ENCODE measurements around the gene ARF4.
A peak's percentile ranks its signal among the peaks of the same experiment; 100 is the strongest.

ARF4 gene

GRCh38 chr3:57582474-57583168, 14.5 kb downstream of the ARF4 start:
- DNase-seq (ENCODE audit: low read depth in 2 of 2), result no peak

DNA sequence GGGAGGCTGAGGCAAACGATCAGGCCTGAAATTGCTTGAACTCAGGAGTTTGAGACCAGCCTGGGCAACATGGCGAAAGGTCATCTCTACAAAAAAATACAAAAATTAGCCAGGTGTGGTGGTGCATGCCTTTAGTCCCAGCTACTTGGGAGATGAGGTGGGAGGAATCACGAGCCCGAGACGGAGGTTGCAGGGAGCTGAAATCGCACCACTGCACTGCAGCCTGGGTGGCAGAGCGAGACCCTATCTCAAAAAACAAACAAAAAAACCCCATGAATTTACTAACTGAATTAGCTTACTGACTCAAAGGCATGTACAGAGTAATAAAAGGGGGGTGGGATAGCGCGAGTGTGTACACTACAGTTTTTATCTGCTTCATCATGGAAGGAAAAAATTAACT, 19.3 kb downstream of the ARF4 start:
- DNase-seq (ENCODE audit: low read depth in 2 of 2), result no peak

GRCh38 chr3:57575966-57576626, 21.0 kb downstream of the ARF4 start:
- DNase-seq (ENCODE audit: low read depth in 2 of 2), result no peak

- no peak for DNase-seq (ENCODE audit: low read depth in 2 of 2)
These were observed 25.0 kb downstream of the ARF4 start for GRCh38 chr3:57572096-57572495.

DNA sequence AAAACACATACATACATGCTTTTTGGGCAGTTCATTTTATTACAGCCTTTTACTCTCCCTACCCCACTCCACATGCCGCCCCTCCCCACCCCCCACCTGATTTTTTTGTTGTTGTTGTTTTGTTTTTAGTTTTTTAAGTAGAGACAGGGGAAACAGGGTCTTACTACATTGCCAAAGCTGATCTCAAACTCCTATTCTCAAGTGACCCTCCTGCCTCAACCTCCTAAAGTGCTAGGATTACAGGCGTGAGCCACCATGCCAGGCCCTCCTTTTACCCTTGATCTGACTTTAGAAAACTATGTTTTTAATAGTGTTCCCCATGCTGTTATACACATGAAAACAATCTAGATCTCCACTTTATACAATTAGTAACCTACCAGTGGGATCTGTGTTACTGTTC, 26.3 kb downstream of the ARF4 start:
- DNase-seq (ENCODE audit: low read depth in 2 of 2), result no peak

DNA sequence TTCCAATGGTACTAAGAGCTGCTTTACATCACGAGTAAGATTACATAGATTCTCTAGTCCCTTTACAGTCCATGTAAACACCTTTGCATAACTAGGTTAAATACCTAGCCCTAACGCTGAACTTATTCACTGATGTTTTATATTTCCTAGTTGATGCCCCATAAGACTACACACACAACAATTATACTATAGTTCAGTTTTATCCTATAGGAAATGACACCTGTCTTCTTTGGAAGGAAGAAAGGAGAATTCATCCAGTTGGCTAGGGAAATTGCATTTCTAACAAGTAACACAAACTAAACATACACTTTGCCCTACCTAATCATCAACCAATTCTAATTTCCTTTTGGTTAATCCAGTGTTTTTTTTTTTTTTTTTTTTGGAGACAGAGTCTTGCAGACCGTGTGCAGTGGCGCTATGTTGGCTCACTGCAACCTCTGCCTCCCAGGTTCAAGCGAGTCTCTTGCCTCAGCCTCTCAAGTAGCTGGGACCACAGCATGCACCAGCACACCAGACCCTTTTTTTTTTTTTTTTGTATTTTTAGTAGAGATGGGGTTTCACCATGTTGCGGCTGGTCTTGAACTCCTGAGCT, 27.2 kb downstream of the ARF4 start:
- no peak for DNase-seq (ENCODE audit: low read depth in 2 of 2)

GRCh38 chr3:57559526-57559925, 37.6 kb downstream of the ARF4 start:
- no peak for DNase-seq (ENCODE audit: low read depth in 2 of 2)

DNA sequence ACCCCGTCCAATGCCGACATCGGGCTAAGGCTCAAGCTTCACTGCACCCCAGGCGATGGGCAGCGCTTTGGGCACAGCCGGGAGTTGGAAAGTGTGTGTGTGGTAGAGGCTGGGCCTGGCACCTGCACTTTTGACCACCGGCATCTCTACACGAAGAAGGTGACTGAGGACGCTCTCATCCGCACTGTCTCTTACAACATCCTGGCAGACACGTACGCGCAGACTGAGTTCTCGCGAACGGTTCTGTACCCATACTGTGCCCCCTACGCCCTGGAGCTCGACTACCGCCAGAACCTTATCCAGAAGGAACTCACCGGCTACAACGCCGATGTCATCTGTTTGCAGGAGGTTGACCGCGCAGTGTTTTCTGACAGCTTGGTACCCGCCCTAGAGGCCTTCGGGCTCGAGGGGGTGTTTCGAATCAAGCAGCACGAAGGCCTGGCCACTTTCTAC, 40.0 kb downstream of the ARF4 start:
- DNase-seq (ENCODE audit: low read depth in 2 of 2), result peak; percentile 23 to 35

GRCh38 chr3:57556459-57557084, 40.6 kb downstream of the ARF4 start:
- DNase-seq (ENCODE audit: low read depth in 2 of 2), result peak; percentile 16 to 26

DNA sequence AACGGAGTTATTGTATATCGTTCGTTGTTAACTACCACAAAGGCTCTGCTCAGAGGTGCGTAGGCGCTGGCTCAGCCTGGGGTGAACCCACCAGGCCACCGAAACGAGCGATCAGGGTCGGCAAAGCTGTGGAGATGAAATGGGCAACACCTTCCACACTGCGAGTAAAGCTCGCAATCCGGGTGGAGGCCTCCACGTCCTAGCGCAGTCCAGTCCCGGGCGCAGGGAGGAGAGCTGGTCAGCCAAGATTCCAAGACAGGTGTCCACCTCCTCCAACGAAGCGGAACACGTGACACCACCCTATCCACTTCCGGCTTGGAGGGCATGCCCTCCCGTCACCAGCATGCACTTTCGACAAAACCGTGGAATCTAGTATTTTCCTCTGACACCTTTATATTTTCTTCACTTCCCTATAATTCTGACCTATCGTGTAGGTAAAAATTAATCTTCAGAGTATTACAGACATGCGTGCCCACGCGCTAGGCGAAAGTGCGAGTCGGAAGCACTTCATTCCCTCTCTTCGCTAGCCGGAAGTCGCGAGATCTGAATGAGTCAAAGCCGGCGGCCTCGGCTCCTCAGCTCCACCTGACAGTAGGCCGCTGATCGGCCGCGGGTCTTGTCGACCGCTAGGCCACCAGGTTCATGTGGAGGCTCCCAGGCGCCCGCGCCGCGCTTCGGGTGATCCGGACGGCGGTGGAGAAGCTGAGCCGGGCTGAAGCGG, 41.2 kb downstream of the ARF4 start, which contains the start of gene PDE12:
TSS of gene PDE12 (plus strand) at position 537 of the 721 bp plus-strand sequence. CDS start at position 643, 106 bp downstream.
- DNase-seq (ENCODE audit: low read depth in 2 of 2), result peak; percentile 66 to 77

DNA sequence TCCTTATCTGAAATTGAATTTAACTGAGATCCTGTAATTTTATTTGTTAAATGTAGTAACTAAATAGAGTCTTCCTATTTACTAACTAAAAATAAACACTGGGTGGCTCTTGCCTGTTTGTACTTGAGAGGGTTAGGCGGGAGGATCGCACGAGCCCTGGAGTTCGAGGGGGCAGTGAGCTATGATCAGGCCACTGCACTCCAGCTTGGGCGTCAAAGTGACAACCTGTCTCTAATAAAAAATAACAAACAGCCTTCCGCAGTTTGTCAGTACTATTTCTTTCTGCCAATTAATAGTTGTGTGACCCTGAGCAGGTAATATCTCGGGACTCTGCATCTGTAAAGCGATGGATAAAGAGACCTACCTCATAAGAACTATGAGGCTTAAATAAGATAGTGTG, 41.8 kb downstream of the ARF4 start:
- no peak for DNase-seq (ENCODE audit: low read depth in 2 of 2)

- no peak for DNase-seq (ENCODE audit: low read depth in 2 of 2)
These were observed 50.5 kb downstream of the ARF4 start for GRCh38 chr3:57546616-57547015.

GRCh38 chr3:57545636-57546268, 51.4 kb downstream of the ARF4 start:
- no peak for DNase-seq (ENCODE audit: low read depth in 2 of 2)

GRCh38 chr3:57544181-57545125, 52.7 kb downstream of the ARF4 start, which contains the start of gene DNAH12:
Gene DNAH12 (minus strand): TSS chr3:57544344. CDS start chr3:57542870, 1,474 bp downstream.
- no peak for DNase-seq (ENCODE audit: low read depth in 2 of 2)

DNA sequence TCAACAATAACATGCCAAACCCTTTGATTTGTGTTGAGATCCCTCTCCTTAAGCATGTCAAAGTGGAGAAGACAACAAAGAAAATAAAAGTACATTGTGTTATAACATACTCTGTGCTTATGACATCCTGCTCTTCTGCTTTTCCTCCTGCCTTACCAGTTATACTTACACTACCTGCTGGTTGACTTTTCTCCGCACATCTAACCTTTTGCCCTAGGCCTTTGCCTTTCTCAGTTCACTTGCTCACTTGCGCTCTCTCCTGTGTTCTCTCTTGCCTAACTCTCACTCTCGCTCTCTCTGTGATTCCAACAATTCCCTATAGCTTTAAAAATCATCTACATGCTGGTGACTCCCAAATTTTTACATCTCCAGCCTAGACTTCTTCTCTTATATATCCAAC, 58.7 kb downstream of the ARF4 start:
- no peak for DNase-seq (ENCODE audit: low read depth in 2 of 2)

GRCh38 chr3:57530071-57530608, 67.0 kb downstream of the ARF4 start:
- no peak for DNase-seq (ENCODE audit: low read depth in 2 of 2)
